SK-N-SH (cell line): ENCODE results near the gene RTF2.

ENCODE experiments used
- ELF1 ChIP-seq: IDR thresholded peaks from 2 replicates; pipeline ENCODE4 v1.4.0; 2012
- EP300 ChIP-seq, 2 experiments: IDR thresholded peaks; 2 replicates each; pipeline versions ENCODE4 v1.4.0 to v1.6.1; 2012; ENCODE audit warnings: borderline replicate concordance in 1 of 2, low read depth in 1 of 2, low read length in 1 of 2
- JUND ChIP-seq: IDR thresholded peaks from 2 replicates; pipeline ENCODE4 v1.4.0; 2012
- NRF1 ChIP-seq: IDR thresholded peaks from 2 replicates; pipeline ENCODE4 v1.6.1; 2012; ENCODE audit warnings: low read depth, mild to moderate bottlenecking, low read length
- RFX5 ChIP-seq: IDR thresholded peaks from 2 replicates; pipeline ENCODE4 v1.6.1; 2012; ENCODE audit warnings: mild to moderate bottlenecking, improper control_type of control experiment, low read length
- TEAD4 ChIP-seq: IDR thresholded peaks from 2 replicates; pipeline ENCODE4 v1.4.0; 2012; ENCODE audit warnings: mild to moderate bottlenecking, borderline replicate concordance; ENCODE audit not compliant: insufficient read depth
- YY1 ChIP-seq: IDR thresholded peaks from 2 replicates; pipeline ENCODE4 v1.4.0; 2012; ENCODE audit warnings: low read depth, mild to moderate bottlenecking
- TF ChIP-seq, protein P1 (sequence below): fragments of 200-600 bp; sonication (generic); IDR thresholded peaks from 2 replicates; pipeline ENCODE4 v1.6.1; 2017; ENCODE audit warnings: antibody characterized with exemption, mild to moderate bottlenecking, moderate library complexity
- TF ChIP-seq, protein P2 (sequence below): IDR thresholded peaks from 2 replicates; pipeline ENCODE4 v1.6.1; 2012; ENCODE audit warnings: mild to moderate bottlenecking, low read depth, low read length, moderate library complexity
- TF ChIP-seq, protein P3 (sequence below): fragments of 150-350 bp; IDR thresholded peaks from 2 replicates; pipeline ENCODE4 v1.6.1; 2017; ENCODE audit warnings: antibody characterized with exemption, low read length, low read depth, borderline replicate concordance

DNA sequence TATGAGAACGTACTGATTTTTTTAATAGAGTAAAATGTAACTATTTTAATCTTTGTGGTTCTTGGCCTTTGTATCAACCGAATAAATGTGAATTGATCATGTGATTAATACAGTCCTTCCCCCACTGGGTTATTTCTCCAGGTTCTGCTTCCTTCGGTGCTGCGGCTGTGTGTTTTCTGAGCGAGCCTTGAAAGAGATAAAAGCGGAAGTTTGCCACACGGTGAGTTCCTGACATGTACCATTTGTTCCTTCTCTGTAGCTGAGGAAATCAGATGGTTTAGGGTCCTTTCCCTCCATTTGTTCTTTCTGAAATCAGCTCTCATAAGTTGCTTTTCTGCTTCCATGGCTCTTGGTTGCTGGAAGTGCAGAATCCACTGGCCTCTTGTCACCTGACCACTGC lies 15.5 kb downstream of the RTF2 start:
- TF ChIP-seq, protein P1, sequence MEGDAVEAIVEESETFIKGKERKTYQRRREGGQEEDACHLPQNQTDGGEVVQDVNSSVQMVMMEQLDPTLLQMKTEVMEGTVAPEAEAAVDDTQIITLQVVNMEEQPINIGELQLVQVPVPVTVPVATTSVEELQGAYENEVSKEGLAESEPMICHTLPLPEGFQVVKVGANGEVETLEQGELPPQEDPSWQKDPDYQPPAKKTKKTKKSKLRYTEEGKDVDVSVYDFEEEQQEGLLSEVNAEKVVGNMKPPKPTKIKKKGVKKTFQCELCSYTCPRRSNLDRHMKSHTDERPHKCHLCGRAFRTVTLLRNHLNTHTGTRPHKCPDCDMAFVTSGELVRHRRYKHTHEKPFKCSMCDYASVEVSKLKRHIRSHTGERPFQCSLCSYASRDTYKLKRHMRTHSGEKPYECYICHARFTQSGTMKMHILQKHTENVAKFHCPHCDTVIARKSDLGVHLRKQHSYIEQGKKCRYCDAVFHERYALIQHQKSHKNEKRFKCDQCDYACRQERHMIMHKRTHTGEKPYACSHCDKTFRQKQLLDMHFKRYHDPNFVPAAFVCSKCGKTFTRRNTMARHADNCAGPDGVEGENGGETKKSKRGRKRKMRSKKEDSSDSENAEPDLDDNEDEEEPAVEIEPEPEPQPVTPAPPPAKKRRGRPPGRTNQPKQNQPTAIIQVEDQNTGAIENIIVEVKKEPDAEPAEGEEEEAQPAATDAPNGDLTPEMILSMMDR: no peak
- TF ChIP-seq, protein P2, sequence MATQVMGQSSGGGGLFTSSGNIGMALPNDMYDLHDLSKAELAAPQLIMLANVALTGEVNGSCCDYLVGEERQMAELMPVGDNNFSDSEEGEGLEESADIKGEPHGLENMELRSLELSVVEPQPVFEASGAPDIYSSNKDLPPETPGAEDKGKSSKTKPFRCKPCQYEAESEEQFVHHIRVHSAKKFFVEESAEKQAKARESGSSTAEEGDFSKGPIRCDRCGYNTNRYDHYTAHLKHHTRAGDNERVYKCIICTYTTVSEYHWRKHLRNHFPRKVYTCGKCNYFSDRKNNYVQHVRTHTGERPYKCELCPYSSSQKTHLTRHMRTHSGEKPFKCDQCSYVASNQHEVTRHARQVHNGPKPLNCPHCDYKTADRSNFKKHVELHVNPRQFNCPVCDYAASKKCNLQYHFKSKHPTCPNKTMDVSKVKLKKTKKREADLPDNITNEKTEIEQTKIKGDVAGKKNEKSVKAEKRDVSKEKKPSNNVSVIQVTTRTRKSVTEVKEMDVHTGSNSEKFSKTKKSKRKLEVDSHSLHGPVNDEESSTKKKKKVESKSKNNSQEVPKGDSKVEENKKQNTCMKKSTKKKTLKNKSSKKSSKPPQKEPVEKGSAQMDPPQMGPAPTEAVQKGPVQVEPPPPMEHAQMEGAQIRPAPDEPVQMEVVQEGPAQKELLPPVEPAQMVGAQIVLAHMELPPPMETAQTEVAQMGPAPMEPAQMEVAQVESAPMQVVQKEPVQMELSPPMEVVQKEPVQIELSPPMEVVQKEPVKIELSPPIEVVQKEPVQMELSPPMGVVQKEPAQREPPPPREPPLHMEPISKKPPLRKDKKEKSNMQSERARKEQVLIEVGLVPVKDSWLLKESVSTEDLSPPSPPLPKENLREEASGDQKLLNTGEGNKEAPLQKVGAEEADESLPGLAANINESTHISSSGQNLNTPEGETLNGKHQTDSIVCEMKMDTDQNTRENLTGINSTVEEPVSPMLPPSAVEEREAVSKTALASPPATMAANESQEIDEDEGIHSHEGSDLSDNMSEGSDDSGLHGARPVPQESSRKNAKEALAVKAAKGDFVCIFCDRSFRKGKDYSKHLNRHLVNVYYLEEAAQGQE: no peak
- TF ChIP-seq YY1: no peak
- no peak for TF ChIP-seq ELF1
- no peak for TF ChIP-seq JUND
- TF ChIP-seq TEAD4: no peak
- TF ChIP-seq NRF1: no peak
- no peak for TF ChIP-seq RFX5
- TF ChIP-seq EP300 (IDR thresholded peaks at IDR 0.05; ENCODE audit: borderline replicate concordance in 1 of 2, low read depth in 1 of 2, low read length in 1 of 2): no peak
- TF ChIP-seq, protein P3, sequence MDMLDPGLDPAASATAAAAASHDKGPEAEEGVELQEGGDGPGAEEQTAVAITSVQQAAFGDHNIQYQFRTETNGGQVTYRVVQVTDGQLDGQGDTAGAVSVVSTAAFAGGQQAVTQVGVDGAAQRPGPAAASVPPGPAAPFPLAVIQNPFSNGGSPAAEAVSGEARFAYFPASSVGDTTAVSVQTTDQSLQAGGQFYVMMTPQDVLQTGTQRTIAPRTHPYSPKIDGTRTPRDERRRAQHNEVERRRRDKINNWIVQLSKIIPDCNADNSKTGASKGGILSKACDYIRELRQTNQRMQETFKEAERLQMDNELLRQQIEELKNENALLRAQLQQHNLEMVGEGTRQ: no peak
